ENCODE data around the gene JAK1. TPM values are rescaled to one million over a fixed set of nuclear protein-coding genes. Genes with fewer than 3 reads are reported as not detected.

The JAK1 gene
- total and polyA plus RNA-seq, 2 experiments from 2014 or later: 8.0 to 19.5 TPM

DNA sequence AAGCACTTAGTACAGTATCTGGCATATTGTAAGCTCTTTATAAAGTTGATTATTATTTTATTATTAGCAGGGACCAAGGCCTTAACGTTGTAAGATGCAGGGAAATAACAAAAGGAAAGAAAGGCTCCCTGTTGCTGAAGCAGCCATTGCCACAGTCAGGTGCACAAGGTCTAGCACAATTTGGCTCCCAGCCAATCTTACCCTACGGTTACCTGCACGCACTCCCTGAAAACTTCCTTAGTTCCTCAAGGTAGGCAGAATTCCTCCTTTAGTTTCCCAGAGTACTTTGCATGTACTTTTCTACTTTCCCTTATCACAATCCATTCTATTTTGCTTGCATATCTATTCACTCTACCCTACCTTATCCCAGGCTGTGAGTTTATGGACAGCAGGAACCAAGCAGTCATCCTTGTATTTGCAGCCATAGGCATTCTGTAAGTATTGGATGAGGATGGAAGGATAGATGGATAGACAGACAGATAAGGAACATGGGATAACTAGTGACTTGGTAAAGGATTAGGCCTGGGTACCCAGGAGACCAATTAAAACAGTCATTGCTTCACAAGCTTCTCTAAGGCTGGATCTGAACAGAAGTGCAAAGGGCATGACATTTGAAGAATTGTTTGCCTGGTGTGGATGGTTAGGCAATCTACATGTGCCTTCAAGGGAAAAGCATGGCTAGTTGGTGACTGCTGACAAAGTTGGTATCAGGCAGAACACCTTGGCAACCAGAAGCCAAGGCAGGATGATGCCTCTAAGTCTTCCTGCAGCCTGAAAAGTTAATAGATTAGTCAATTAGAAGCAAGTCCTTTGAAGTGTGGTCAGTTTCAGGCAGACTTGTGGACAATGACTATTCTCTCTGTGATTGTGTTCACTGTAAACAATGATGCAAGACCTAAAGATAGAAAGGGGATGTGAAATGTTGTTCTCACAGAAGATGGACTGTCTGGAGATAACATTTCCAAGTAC is 20.8 kb upstream of the JAK1 start:
- Histone ChIP-seq H3K36me3 (ENCODE audit: insufficient read depth) (no peaks in the 10 kb centered on the region), H3K4me3 (no peak overlapping the region), H3F3A (replicated peaks; ENCODE audit: low read depth) (no peaks in the 10 kb centered on the region), H2AFZ (no peak overlapping the region), H4K20me1 (replicated peaks; ENCODE audit: insufficient read depth) (no peaks in the 10 kb centered on the region), H3K4me1 (ENCODE audit: insufficient read depth) (no peaks in the 10 kb centered on the region), H3K79me2 (replicated peaks; ENCODE audit: insufficient read depth) (no peaks in the 10 kb centered on the region), H3K4me2 (no peak overlapping the region), H3K27me3 (ENCODE audit: insufficient read depth) (no peaks in the 10 kb centered on the region), H3K27ac (ENCODE audit: low read depth) (no peak overlapping the region), H3K9me2 (ENCODE audit: insufficient read depth) (no peaks in the 10 kb centered on the region)
- no peaks in the 10 kb centered on the region for H3K9me3 Mint-ChIP-seq
- H3K27me3 Mint-ChIP-seq (ENCODE audit: insufficient read depth, low read depth, poor library complexity): peaks cover 2% of the 10 kb centered on the region
- TF ChIP-seq, protein P1, sequence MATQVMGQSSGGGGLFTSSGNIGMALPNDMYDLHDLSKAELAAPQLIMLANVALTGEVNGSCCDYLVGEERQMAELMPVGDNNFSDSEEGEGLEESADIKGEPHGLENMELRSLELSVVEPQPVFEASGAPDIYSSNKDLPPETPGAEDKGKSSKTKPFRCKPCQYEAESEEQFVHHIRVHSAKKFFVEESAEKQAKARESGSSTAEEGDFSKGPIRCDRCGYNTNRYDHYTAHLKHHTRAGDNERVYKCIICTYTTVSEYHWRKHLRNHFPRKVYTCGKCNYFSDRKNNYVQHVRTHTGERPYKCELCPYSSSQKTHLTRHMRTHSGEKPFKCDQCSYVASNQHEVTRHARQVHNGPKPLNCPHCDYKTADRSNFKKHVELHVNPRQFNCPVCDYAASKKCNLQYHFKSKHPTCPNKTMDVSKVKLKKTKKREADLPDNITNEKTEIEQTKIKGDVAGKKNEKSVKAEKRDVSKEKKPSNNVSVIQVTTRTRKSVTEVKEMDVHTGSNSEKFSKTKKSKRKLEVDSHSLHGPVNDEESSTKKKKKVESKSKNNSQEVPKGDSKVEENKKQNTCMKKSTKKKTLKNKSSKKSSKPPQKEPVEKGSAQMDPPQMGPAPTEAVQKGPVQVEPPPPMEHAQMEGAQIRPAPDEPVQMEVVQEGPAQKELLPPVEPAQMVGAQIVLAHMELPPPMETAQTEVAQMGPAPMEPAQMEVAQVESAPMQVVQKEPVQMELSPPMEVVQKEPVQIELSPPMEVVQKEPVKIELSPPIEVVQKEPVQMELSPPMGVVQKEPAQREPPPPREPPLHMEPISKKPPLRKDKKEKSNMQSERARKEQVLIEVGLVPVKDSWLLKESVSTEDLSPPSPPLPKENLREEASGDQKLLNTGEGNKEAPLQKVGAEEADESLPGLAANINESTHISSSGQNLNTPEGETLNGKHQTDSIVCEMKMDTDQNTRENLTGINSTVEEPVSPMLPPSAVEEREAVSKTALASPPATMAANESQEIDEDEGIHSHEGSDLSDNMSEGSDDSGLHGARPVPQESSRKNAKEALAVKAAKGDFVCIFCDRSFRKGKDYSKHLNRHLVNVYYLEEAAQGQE (IDR thresholded peaks at IDR 0.05; ENCODE audit: unreplicated experiment): no peak
- no peak for TF ChIP-seq POLR2AphosphoS5 (IDR thresholded peaks at IDR 0.05; ENCODE audit: low read depth)
- TF ChIP-seq NANOG (IDR thresholded peaks at IDR 0.05; ENCODE audit: borderline replicate concordance): no peak
- TF ChIP-seq JUNB (IDR thresholded peaks at IDR 0.05; ENCODE audit: unreplicated experiment): no peak
- no peak for TF ChIP-seq ETS1 (IDR thresholded peaks at IDR 0.05)
- TF ChIP-seq, protein P2, sequence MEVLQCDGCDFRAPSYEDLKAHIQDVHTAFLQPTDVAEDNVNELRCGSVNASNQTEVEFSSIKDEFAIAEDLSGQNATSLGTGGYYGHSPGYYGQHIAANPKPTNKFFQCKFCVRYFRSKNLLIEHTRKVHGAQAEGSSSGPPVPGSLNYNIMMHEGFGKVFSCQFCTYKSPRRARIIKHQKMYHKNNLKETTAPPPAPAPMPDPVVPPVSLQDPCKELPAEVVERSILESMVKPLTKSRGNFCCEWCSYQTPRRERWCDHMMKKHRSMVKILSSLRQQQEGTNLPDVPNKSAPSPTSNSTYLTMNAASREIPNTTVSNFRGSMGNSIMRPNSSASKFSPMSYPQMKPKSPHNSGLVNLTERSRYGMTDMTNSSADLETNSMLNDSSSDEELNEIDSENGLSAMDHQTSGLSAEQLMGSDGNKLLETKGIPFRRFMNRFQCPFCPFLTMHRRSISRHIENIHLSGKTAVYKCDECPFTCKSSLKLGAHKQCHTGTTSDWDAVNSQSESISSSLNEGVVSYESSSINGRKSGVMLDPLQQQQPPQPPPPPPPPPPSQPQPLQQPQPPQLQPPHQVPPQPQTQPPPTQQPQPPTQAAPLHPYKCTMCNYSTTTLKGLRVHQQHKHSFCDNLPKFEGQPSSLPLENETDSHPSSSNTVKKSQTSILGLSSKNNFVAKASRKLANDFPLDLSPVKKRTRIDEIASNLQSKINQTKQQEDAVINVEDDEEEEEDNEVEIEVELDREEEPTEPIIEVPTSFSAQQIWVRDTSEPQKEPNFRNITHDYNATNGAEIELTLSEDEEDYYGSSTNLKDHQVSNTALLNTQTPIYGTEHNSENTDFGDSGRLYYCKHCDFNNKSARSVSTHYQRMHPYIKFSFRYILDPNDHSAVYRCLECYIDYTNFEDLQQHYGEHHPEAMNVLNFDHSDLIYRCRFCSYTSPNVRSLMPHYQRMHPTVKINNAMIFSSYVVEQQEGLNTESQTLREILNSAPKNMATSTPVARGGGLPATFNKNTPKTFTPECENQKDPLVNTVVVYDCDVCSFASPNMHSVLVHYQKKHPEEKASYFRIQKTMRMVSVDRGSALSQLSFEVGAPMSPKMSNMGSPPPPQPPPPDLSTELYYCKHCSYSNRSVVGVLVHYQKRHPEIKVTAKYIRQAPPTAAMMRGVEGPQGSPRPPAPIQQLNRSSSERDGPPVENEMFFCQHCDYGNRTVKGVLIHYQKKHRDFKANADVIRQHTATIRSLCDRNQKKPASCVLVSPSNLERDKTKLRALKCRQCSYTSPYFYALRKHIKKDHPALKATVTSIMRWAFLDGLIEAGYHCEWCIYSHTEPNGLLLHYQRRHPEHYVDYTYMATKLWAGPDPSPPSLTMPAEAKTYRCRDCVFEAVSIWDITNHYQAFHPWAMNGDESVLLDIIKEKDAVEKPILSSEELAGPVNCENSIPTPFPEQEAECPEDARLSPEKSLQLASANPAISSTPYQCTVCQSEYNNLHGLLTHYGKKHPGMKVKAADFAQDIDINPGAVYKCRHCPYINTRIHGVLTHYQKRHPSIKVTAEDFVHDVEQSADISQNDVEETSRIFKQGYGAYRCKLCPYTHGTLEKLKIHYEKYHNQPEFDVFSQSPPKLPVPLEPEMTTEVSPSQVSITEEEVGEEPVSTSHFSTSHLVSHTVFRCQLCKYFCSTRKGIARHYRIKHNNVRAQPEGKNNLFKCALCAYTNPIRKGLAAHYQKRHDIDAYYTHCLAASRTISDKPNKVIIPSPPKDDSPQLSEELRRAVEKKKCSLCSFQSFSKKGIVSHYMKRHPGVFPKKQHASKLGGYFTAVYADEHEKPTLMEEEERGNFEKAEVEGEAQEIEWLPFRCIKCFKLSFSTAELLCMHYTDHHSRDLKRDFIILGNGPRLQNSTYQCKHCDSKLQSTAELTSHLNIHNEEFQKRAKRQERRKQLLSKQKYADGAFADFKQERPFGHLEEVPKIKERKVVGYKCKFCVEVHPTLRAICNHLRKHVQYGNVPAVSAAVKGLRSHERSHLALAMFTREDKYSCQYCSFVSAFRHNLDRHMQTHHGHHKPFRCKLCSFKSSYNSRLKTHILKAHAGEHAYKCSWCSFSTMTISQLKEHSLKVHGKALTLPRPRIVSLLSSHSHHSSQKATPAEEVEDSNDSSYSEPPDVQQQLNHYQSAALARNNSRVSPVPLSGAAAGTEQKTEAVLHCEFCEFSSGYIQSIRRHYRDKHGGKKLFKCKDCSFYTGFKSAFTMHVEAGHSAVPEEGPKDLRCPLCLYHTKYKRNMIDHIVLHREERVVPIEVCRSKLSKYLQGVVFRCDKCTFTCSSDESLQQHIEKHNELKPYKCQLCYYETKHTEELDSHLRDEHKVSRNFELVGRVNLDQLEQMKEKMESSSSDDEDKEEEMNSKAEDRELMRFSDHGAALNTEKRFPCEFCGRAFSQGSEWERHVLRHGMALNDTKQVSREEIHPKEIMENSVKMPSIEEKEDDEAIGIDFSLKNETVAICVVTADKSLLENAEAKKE (CRISPR knock-in tag; IDR thresholded peaks at IDR 0.05): no peak
- TF ChIP-seq CTCF (conservative IDR thresholded peaks at IDR 0.05; ENCODE audit: low read depth in 2 of 2): no peak
- no peak for TF ChIP-seq CREB1 (CRISPR knock-in tag; IDR thresholded peaks at IDR 0.05; ENCODE audit: low read depth)
- TF ChIP-seq EZH2phosphoT487 (IDR thresholded peaks at IDR 0.05; ENCODE audit: unreplicated experiment): no peak
- TF ChIP-seq ZNF114 (CRISPR knock-in tag; IDR thresholded peaks at IDR 0.05): no peak
- no peak for TF ChIP-seq EZH2 (IDR thresholded peaks at IDR 0.05; ENCODE audit: low read depth, unreplicated experiment)
- TF ChIP-seq STAT1 (IDR thresholded peaks at IDR 0.05; ENCODE audit: unreplicated experiment): no peak
- no peak for TF ChIP-seq ZNF331 (CRISPR knock-in tag; IDR thresholded peaks at IDR 0.05; ENCODE audit: low read depth)
- no peaks in the 10 kb centered on the region for H3K4me1 Mint-ChIP-seq
- no peak overlapping the region for H3K4me3 Mint-ChIP-seq
- no peaks in the 10 kb centered on the region for H3K36me3 Mint-ChIP-seq (ENCODE audit: low read depth)
- no peak for ATAC-seq
- DNase-seq (ENCODE audit: low spot score): no peak
- H3K27ac Mint-ChIP-seq: no peak overlapping the region

All from GM23338 (cell line).